ENCODE data around the gene TNS1. TPM values are rescaled to one million over a fixed set of nuclear protein-coding genes. Genes with fewer than 3 reads are reported as not detected.

TNS1 gene
- total and polyA plus RNA-seq, 5 donors: 243 to 647 (median 513) TPM

- ATAC-seq (no peak), DNase-seq (no peak)
- intact Hi-C loops (cut with DNase I): loop anchor here in 3 of 4 donors (5.0 kb wide), 4 partner anchors 36 to 49 kb away; no protein-coding TSS in a partner anchor
These were observed 61.5 kb downstream of the TNS1 start for GRCh38 chr2:217941339-217941738.

DNA sequence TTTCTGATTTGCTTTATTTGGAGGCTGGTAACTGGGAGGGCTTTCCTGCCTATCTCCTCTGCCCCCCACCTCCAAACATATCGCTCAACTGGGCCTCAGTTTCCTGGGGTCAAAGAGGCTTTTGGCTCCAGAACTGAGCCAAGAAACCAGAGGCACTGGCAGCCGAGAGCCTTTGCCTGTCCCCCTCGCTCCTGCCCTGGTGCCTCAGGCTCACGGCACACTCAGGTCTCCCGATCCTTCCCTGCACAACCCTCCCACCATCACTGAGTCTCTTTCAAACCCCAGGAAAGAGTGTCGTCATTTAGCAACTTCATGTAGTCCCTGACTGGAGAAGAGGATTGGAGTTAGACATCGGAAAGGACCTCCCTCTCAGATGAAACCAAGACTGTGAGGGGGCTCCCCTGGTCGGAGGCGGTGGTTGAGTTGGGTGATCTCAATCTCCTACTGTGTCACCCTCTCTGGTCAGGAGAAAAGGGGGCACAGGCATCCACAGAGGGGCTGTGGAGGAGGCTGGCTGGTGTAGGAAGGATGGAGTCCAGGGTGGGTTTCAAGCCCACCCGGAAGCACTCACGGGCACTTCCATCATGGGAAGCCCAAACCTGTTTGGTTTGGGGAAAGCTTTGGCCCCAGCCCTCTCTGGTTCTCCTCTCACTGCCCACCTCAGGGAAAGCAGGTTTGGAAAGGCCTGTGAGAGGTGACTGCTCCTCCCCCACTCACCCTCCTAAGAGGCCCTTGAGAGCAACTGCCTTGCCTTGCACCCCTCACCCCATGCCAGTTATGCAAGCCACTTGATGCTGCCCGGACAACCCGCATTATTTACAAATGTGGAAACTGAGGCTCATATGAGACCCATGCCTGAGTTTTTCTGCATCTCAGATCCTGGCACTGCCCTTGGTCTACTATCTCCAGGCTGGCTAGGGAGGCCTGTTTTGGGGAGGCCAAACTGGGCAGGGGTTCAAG lies 62.3 kb downstream of the TNS1 start:
- WGBS: 54% methylated on average over 13 of the region's 13 CpGs
- H3K9me3 ChIP-seq (ENCODE audit: control insufficient read depth, low read length): no peaks in the 10 kb centered on the region
- ATAC-seq (no peak), DNase-seq (no peak)
- no peaks in the 10 kb centered on the region for H3K27me3 ChIP-seq (ENCODE audit: control insufficient read depth, insufficient read depth)
- peaks cover 41% of the 10 kb centered on the region for H3K4me1 ChIP-seq (ENCODE audit: control insufficient read depth, insufficient read depth, low read length)
- peak overlapping the region; percentile 79 for H3K4me3 ChIP-seq (ENCODE audit: low read length)
- intact Hi-C loops (cut with DNase I): loop anchor here in 3 of 4 donors (5.0 kb wide), 4 partner anchors 37 to 48 kb away; no protein-coding TSS in a partner anchor
- H3K27ac ChIP-seq (ENCODE audit: low read length): peak overlapping the region; percentile 90

More at GRCh38 chr2:217941339-217941738, 61.5 kb downstream of the TNS1 start:
- peak overlapping the region; percentile 79 for H3K4me3 ChIP-seq (ENCODE audit: low read length)
- peak overlapping the region; percentile 90 for H3K27ac ChIP-seq (ENCODE audit: low read length)
- no peaks in the 10 kb centered on the region for H3K27me3 ChIP-seq (ENCODE audit: control insufficient read depth, insufficient read depth)
- H3K4me1 ChIP-seq (ENCODE audit: control insufficient read depth, insufficient read depth, low read length): peaks cover 35% of the 10 kb centered on the region
- WGBS: 23% methylated on average over 11 of the region's 11 CpGs
- H3K9me3 ChIP-seq (ENCODE audit: control insufficient read depth, low read length): no peaks in the 10 kb centered on the region

DNA sequence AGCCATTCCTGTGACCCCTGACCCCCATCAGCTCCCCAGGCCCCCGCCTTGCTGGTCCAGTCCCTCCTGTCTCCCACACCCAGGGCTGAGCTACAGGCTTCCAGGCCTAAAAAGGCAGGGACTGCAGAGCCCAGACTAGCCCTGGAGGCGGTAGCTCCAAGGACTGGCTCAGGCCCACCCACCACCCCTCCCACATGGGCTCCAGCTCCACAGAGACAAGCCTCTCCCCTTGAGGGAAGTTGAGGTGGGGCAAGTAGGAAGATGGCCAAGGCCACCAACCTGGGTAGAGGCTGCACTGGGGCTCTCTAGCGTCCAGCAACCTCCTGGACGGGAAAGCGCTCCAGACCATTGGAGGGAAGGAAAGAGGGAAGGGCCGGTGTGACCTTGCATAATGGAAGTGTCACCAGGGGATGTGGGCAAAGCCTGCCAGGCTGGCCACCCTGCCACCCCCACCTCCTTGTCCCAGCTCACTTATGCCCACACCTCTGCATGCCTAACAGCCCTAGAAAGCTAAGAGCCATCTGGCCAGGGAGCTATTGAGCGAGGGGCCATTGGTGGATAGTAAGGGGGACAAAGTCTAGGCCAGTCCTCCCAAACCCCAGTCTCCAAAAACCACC lies 63.1 kb downstream of the TNS1 start:
- DNase-seq (no peak), ATAC-seq (no peak)
- Histone ChIP-seq H3K27ac (ENCODE audit: low read length) (peak overlapping the region; percentile 90), H3K4me3 (ENCODE audit: low read length) (peak overlapping the region; percentile 79), H3K9me3 (ENCODE audit: control insufficient read depth, low read length) (no peaks in the 10 kb centered on the region), H3K4me1 (ENCODE audit: control insufficient read depth, insufficient read depth, low read length) (peaks cover 49% of the 10 kb centered on the region), H3K27me3 (ENCODE audit: control insufficient read depth, insufficient read depth) (no peaks in the 10 kb centered on the region)
- 43% methylated on average over 7 of the region's 7 CpGs for WGBS
- intact Hi-C loops (cut with DNase I): loop anchor here (5.0 to 10.0 kb wide), 5 partner anchors 37 to 55 kb away; no protein-coding TSS in a partner anchor

DNA sequence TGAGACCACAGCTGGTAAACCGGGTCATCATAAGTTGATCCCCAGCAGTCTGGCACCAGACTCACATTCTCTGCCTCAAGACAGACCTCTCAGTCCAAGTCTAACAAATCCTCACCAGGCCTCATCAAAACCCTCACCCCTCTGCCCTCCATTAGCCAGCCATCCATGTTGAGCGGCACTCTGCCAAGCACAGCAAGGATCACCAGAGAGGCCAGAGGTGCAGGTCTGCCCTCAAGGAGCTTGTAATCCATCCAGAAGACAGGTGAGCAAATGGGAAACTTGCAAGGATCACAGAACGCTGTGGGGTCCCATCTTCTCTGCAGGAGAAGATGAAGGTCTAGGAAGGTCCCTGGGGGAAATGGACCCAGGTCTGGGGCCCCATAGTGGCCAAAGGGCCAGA lies 63.6 kb downstream of the TNS1 start:
- Histone ChIP-seq H3K27me3 (ENCODE audit: control insufficient read depth, insufficient read depth) (no peaks in the 10 kb centered on the region), H3K4me1 (ENCODE audit: control insufficient read depth, insufficient read depth, low read length) (peaks cover 54% of the 10 kb centered on the region), H3K9me3 (ENCODE audit: control insufficient read depth, low read length) (no peaks in the 10 kb centered on the region), H3K4me3 (ENCODE audit: low read length) (no peak overlapping the region), H3K27ac (ENCODE audit: low read length) (peak overlapping the region; percentile 90)
- ATAC-seq (no peak), DNase-seq (peak in 1 of 3 donors; percentile 4)
- intact Hi-C loops (cut with DNase I): loop anchor here in 2 of 4 donors (5.0 to 10.0 kb wide), 2 partner anchors 37 to 54 kb away; no protein-coding TSS in a partner anchor
- WGBS: 78% methylated on average over 3 of the region's 3 CpGs

GRCh38 chr2:217938036-217938435 lies 64.8 kb downstream of the TNS1 start:
- no peaks in the 10 kb centered on the region for H3K27me3 ChIP-seq (ENCODE audit: control insufficient read depth, insufficient read depth)
- intact Hi-C loops (cut with DNase I): loop anchor here in 2 of 4 donors (5.0 to 10.0 kb wide), 2 partner anchors 36 to 53 kb away; no protein-coding TSS in a partner anchor
- WGBS: 34% methylated on average over 6 of the region's 6 CpGs
- DNase-seq (peak in 2 of 3 donors; percentile 31 to 79), ATAC-seq (peak in 1 of 2 donors; percentile 1)
- peak overlapping the region; percentile 95 for H3K27ac ChIP-seq (ENCODE audit: low read length)
- H3K9me3 ChIP-seq (ENCODE audit: control insufficient read depth, low read length): no peaks in the 10 kb centered on the region
- H3K4me1 ChIP-seq (ENCODE audit: control insufficient read depth, insufficient read depth, low read length): peaks cover 65% of the 10 kb centered on the region
- no peak overlapping the region for H3K4me3 ChIP-seq (ENCODE audit: low read length)

DNA sequence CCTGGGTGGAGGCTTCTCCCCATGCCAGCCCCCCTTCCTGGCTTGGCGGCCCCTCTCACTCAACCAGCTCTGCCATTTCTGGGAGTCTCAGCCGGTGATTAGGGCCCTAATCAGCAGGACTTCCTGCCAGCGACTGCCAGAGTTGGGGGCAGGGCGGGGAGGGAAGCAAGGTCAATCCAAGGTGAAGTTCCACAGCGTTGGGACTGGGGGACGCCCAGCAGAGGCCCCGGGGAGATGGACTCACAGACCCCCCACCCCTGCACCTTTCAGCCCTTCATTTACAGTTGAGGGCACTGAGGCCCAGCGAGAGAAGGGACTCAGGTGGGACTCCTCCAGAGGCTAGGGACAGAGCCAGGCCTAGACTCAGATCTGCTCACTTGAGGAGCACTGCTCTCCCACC lies 65.3 kb downstream of the TNS1 start:
- ATAC-seq (peak; percentile 13 to 51), DNase-seq (peak; percentile 71 to 89 (median 88))
- intact Hi-C loops (cut with DNase I): loop anchor here in 2 of 4 donors (5.0 to 10.0 kb wide), 2 partner anchors 35 to 53 kb away; no protein-coding TSS in a partner anchor
- 15% methylated on average over 8 of the region's 8 CpGs for WGBS
- H3K9me3 ChIP-seq (ENCODE audit: control insufficient read depth, low read length): no peaks in the 10 kb centered on the region
- H3K27me3 ChIP-seq (ENCODE audit: control insufficient read depth, insufficient read depth): no peaks in the 10 kb centered on the region
- H3K27ac ChIP-seq (ENCODE audit: low read length): peak overlapping the region; percentile 95
- peaks cover 69% of the 10 kb centered on the region for H3K4me1 ChIP-seq (ENCODE audit: control insufficient read depth, insufficient read depth, low read length)
- no peak overlapping the region for H3K4me3 ChIP-seq (ENCODE audit: low read length)

DNA sequence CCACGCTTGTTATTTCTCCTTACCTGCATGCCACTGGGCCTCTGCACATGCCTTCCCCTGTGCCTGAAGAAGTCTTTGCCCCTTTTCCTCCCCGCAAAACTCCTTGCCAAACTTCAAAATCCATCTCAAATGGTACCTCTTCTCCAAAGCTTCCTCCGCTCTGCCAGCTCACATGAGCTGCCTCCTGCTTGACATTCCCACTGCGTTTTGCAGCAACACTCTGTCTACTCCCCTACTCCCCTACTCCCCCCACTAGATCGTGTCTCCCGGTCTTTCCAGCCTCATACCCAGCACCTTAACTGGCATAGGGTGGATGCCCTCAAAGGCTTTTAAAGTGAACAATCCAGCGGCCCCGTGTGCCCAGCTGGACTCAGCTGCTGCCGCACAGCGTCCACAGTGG lies 65.8 kb downstream of the TNS1 start:
- Histone ChIP-seq H3K4me1 (ENCODE audit: control insufficient read depth, insufficient read depth, low read length) (peaks cover 71% of the 10 kb centered on the region), H3K27ac (ENCODE audit: low read length) (peak overlapping the region; percentile 95), H3K4me3 (ENCODE audit: low read length) (no peak overlapping the region), H3K9me3 (ENCODE audit: control insufficient read depth, low read length) (no peaks in the 10 kb centered on the region), H3K27me3 (ENCODE audit: control insufficient read depth, insufficient read depth) (no peaks in the 10 kb centered on the region)
- no peak for DNase-seq
- WGBS: 39% methylated on average over 10 of the region's 10 CpGs
- ATAC-seq: no peak
- intact Hi-C loops (cut with DNase I): loop anchor here in 2 of 4 donors (5.0 to 10.0 kb wide), 2 partner anchors 35 to 52 kb away; no protein-coding TSS in a partner anchor

DNA sequence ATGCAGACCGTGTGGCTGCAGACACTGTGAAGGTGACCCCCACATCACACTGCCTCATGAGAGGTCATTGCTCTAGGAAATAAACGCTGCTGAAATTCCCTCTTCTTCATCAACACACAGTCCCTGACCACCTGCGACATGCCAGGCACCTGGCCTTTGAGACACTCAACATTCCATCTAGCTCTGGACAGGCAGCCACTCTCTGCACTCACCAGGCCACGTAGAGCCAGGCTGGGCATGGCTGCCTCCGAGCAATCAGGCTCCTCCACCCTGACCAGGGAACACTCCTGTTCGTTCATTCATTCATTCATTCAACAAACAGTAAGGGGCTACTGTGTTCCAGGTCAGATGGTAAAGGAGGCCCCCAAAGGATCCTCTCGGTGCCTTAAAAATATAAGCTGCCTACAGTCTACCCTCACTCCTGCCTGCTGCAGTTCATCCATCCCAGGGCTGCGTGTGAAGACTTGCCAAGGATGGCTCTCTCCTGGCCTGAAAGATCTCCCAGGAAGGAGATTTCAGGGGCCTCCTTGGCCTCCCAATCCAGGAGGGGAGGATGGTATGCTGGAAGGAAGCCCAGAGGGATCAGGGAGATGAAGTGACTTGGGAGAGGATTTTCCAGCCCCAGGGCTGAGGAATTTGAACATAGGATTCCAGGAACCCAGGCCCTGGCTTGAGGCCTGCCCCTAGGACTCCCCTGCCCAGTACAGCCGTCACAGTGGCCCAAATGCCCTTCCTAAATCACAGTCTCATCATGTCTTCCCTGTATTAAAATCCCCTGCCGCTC lies 66.7 kb downstream of the TNS1 start:
- H3K9me3 ChIP-seq (ENCODE audit: control insufficient read depth, low read length): no peaks in the 10 kb centered on the region
- H3K27me3 ChIP-seq (ENCODE audit: control insufficient read depth, insufficient read depth): no peaks in the 10 kb centered on the region
- H3K4me1 ChIP-seq (ENCODE audit: control insufficient read depth, insufficient read depth, low read length): peaks cover 75% of the 10 kb centered on the region
- DNase-seq (peak; percentile 23 to 39 (median 26)), ATAC-seq (no peak)
- no peak overlapping the region for H3K4me3 ChIP-seq (ENCODE audit: low read length)
- peak overlapping the region; percentile 95 for H3K27ac ChIP-seq (ENCODE audit: low read length)
- 53% methylated on average over 10 of the region's 10 CpGs for WGBS
- intact Hi-C loops (cut with DNase I): loop anchor here in 2 of 4 donors (5.0 to 10.0 kb wide), 2 partner anchors 34 to 51 kb away; no protein-coding TSS in a partner anchor

DNA sequence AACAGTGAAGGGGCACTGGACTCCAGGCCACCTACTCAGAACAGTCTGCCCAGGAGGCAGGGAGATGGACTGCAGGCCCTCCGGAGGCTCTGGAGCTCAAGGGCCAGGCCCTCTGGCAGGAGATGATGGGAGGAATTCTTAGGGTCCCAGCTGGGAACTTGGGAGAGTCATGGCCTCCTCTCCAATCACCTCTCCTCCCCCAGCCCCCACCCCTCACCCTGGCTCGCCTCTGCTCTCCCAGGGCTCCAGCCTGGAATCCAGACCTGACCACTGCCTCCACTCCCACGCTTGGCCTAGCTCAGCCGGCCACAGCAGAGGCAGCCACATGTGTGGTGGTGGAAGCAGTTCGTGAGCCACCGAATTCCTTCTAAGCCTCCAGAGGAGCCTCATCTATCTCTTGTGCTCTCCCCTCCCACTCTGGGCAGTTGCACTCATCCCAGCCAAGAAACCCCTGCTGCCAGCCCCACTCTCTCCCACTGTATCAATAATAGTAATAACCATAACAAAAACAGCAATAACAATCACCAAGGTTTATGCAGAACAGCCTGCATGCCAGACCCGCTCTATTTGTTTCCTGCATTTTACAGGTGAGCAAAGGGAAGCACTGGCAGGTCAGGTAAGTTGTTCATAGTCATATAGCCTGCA lies 67.4 kb downstream of the TNS1 start:
- DNase-seq: peak; percentile 63 to 81 (median 81)
- peak; percentile 2 to 16 for ATAC-seq
- peak overlapping the region; percentile 3 for H3K4me3 ChIP-seq (ENCODE audit: low read length)
- WGBS: 30% methylated on average over 7 of the region's 7 CpGs
- no peaks in the 10 kb centered on the region for H3K27me3 ChIP-seq (ENCODE audit: control insufficient read depth, insufficient read depth)
- H3K27ac ChIP-seq (ENCODE audit: low read length): peak overlapping the region; percentile 95
- peaks cover 75% of the 10 kb centered on the region for H3K4me1 ChIP-seq (ENCODE audit: control insufficient read depth, insufficient read depth, low read length)
- intact Hi-C loops (cut with DNase I): loop anchor here in 2 of 4 donors (5.0 to 10.0 kb wide), 2 partner anchors 33 to 51 kb away; no protein-coding TSS in a partner anchor
- no peaks in the 10 kb centered on the region for H3K9me3 ChIP-seq (ENCODE audit: control insufficient read depth, low read length)
